GM19372 (cell line): Measurements from ENCODE around the gene WNT9A.
"Not testable (repeated sequence)": the region's sequence is repeated elsewhere in the genome, so short reads cannot be mapped to it uniquely, and the experiment has no call there.

ENCODE experiments used
- ATAC-seq: cut with Tn5 transposase; IDR thresholded peaks from one replicate; pipeline ENCODE4 v1.9.1; 2021; ENCODE audit warnings: mild to moderate bottlenecking, low read depth, moderate library complexity; ENCODE audit not compliant: unreplicated experiment

WNT9A gene

GRCh38 chr1:227913764-227914721 is 33.7 kb downstream of the WNT9A start:
- ATAC-seq = no peak

- ATAC-seq = no peak
Measured at GRCh38 chr1:227913396-227913763, 34.4 kb downstream of the WNT9A start.

DNA sequence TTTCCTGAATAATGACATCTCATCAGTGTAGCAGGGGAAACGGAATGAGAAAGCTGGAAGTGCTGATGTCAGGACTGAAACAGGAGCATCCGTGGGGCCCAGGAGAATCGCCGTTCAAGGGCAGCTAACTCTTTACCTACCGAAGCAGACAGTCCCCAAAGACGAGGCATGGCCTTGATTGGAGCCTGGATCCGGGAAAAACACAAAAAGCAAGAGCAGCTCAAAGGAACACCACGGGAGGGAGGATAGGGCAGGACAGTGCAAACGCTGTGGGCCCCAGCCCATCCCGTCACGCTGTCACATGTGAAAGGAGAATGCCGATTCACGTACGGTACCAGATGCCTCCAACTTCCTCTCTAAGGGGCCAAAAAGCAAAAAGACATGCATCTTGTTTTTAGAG is 34.9 kb downstream of the WNT9A start:
- no peak for ATAC-seq

DNA sequence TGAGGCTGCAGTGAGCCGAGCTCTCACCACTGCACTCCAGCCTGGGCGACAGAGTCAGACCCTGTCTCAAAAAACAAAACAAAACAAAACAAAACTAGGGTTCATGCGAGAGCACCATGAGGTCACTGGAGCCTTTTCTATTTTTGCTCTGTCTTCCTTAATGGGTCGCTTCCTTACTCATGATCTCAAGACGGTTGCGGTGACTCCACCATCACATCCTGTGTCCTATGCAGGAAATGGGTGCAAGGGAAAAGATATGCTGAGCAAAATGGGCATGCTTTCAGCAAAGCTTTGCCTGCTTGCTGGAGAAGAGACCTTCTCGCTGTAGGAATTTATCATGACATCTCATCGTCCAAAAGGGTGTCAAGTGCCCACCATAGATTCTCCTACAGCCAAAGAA is 36.4 kb downstream of the WNT9A start:
- ATAC-seq = no peak

GRCh38 chr1:227910511-227911153 is 37.1 kb downstream of the WNT9A start:
- no peak for ATAC-seq

DNA sequence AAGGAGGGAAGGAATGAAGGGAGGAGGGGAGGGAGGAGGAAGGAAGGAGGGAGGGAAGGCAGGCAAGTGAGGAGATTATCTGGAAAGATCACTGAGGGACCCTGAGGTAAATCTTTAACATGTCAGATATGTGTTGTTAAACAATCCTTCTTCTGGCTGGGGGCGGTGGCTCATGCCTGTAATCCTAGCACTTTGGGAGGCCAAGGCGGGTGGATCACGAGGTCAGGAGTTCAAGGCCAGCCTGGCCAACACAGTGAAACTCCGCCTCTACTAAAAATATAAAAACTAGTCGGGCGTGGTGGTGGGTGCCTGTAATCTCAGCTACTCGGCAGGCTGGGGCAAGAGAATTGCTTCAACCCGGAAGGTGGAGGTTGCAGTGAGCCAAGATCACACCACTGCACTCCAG is 37.8 kb downstream of the WNT9A start:
- not testable (repeated sequence) for ATAC-seq

GRCh38 chr1:227909188-227909587 is 38.5 kb downstream of the WNT9A start:
- no peak for ATAC-seq

DNA sequence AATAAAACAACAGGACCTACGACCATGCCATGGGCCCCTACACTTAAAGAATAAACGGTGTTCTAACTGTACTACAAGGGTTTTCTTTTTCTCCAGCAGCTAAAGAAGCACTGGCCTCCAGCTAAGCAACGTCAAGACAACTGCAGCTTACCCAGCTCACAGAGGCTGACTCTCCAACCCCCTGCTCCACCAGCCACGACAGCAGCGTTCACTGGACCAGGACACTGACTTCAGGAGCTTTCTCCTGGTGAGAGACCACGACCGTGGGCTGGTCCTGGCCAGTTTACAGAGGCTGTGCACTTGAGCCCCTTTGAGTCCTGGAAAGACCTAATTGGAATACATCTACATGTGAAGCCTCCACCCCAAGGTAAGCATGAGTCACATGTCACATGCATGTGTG is 39.4 kb downstream of the WNT9A start:
- no peak for ATAC-seq

- no peak for ATAC-seq
Measured at GRCh38 chr1:227907439-227908015, 40.2 kb downstream of the WNT9A start.

DNA sequence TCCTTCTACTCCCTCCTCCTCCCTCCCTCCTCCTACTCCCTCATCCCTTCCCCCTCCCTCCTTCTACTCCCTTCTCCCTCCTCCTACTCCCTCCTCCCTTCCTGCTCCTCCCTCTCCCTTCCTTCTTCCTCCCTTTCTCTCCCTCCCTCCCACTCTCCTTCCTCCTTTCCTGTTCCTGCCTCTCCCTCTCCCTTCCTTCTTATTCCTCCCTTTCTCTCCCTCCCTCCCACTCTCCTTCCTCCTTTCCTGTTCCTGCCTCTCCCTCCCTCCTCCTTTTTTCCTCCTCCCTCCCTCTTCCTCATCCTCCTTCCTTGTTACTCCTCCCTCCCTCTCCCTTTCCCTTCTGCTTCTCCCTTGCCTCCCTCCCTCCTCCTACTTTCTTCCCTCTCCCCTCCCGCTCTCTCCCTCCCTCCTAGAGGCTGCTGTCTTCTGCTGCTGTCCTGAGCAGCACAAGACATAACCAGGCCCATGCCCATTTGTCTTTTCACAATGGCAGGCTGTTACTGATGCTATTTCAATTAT is 41.1 kb downstream of the WNT9A start:
- no peak for ATAC-seq

- ATAC-seq = no peak
Measured at GRCh38 chr1:227905573-227906487, 41.9 kb downstream of the WNT9A start.

- no peak for ATAC-seq
Measured at GRCh38 chr1:227904541-227905335, 43.0 kb downstream of the WNT9A start.

DNA sequence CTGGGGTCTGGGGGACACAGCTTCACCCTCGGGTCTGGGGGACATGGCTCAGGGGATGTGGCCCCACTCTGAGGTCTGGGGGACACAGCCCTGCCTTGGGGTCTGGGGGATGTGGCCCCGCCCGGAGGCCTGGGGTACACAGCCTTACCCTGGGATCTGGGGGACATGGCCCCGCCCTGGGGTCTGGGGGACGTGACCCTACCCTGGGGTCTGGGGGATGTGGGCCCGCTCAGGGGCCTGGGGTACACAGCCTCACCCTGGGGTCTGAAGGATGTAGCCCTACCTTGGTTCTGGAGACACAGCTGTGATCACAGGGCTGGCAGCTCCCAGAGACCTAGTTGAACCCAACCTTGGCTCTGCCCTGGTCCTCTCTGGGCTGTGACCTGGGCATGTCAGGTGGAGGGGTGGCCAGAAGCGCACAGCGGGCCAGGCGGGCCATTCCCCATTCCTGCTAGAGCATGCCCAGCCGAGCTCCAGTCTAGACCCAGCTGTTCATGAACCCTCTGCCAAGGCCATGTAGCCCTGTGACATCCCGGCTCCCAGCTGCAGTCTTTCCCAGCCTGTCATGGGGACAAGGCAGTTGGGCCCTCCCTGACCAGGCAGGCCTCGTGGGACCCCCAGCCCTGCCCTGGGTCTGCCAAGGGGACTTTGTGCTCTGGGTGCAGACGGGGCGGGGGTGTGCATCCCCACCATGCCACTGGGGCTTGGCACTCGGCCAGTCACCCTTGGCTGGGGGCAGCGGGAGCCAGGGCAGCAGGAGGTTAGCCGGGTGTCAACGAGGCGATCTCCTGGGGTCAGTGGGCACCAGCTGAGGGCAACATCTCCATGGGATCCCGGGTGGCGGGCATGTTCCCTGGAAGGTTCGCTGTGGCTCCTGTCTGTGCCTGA is 43.9 kb downstream of the WNT9A start:
- ATAC-seq = no peak

- no peak for ATAC-seq
Measured at GRCh38 chr1:227903061-227903521, 44.6 kb downstream of the WNT9A start.

DNA sequence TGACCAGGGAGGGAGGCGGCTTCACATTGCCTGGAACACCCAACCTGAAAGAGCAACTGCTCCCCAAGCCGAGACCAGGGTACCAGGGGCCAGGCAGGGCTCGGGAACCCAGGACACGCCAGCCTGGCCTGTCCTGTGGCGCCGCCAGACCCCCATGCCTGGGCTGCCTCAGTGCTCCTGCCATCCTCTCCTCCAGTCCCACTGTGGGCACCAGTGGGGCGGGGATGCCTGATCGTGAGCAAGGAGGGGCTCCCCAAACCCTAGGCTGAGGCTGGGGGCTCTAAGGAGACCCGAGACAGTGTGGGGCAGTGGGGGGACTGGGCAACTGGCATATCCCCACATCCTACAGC is 45.1 kb downstream of the WNT9A start:
- no peak for ATAC-seq

- ATAC-seq = no peak
Measured at GRCh38 chr1:227901906-227902640, 45.7 kb downstream of the WNT9A start.

DNA sequence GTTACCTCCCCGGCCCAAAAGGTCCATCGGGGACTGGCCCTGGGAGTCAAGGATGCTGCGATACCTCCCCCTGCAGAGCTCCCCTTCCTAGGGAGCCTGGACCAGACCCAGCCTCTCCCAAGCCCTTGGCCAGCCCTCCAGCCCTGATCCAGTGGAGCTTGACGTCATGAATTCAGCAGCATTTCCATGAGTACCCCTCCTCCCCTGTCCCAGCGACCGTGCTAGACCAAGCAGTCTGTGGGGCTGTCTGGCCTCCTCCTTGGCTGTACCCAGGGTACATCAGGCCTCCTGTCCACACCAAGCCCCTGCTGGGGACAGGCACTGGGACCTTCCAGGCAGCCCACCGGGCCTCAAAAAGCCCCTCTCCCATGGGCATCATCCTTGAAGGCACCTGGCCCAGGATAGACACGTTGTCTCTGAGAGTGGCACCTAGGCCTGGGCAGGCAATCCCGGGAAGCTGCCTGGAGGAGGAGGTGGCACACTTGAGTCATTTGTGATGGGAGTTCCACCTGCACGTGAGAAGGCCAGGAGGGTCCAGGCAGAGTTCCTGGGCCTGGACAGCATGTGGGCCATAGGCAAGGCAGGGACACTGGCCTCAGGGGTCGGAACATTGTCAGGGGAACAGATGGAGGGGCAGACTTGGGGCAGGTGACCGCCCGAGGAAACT is 46.4 kb downstream of the WNT9A start:
- ATAC-seq = no peak
